Peyer's patch (tissue), 4 donors: ENCODE data around the gene PLCL1.

Source experiments
- POLR2A ChIP-seq, 2 donors: fragments of 450-650 bp; IDR thresholded peaks; one replicate each; pipeline ENCODE4 v1.5.1; 2017; ENCODE audit warnings: antibody characterized with exemption in 2 of 2, mild to moderate bottlenecking in 2 of 2, moderate library complexity in 2 of 2
- TF ChIP-seq, protein P1 (sequence below), 6 experiments: fragments of 450-650 bp in 4 of 6; fragments of 200-600 bp in 2 of 6; sonication (generic) in 1 of 6; IDR thresholded peaks; one replicate each; pipeline ENCODE4 v1.5.1; 2017 to 2019; ENCODE audit warnings: antibody characterized with exemption in 6 of 6, mild to moderate bottlenecking in 3 of 6, moderate library complexity in 1 of 6

DNA sequence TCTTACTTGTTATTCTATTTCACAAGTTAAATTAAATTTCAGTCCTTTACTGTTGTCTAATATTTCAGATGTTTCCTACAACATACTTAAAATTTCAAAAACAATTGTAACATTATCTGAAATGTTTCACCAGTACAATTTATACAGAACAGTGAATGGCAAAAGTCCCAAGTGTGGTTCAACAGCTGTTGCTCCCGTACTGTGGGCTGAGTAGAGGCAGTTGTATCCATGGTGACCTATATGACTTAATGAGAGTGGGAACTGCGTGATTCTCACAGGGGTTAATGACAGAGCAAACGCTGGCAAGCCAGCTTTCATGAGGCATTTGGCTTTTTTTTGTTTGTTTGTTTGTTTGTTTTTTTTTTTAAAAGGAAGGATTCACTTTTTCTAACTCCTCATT lies 5.3 kb upstream of the PLCL1 start:
- TF ChIP-seq, protein P1, sequence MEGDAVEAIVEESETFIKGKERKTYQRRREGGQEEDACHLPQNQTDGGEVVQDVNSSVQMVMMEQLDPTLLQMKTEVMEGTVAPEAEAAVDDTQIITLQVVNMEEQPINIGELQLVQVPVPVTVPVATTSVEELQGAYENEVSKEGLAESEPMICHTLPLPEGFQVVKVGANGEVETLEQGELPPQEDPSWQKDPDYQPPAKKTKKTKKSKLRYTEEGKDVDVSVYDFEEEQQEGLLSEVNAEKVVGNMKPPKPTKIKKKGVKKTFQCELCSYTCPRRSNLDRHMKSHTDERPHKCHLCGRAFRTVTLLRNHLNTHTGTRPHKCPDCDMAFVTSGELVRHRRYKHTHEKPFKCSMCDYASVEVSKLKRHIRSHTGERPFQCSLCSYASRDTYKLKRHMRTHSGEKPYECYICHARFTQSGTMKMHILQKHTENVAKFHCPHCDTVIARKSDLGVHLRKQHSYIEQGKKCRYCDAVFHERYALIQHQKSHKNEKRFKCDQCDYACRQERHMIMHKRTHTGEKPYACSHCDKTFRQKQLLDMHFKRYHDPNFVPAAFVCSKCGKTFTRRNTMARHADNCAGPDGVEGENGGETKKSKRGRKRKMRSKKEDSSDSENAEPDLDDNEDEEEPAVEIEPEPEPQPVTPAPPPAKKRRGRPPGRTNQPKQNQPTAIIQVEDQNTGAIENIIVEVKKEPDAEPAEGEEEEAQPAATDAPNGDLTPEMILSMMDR (IDR thresholded peaks at IDR 0.05): no peak
- no peak for TF ChIP-seq POLR2A (IDR thresholded peaks at IDR 0.05)
